VCaP (cell line): ENCODE data around the gene PRKD1.
"Not testable (repeated sequence)": the region's sequence is repeated elsewhere in the genome, so short reads cannot be mapped to it uniquely, and the experiment has no call there.

Experiments used
- H3K27ac ChIP-seq: fragments of 450-650 bp; 2 replicates; pipeline ENCODE4 v1.5.1; 2017
- CTCF ChIP-seq: fragments of 450-650 bp; conservative IDR thresholded peaks from 2 replicates; pipeline ENCODE4 v1.5.1; 2017; ENCODE audit warnings: mild to moderate bottlenecking, moderate library complexity

Gene PRKD1

GRCh38 chr14:29885988-29886387 is 41.7 kb downstream of the PRKD1 start:
- TF ChIP-seq CTCF, result no peak
- H3K27ac ChIP-seq, result no peak overlapping the region

- H3K27ac ChIP-seq, result no peak overlapping the region
- TF ChIP-seq CTCF, result no peak
Measured at GRCh38 chr14:29868000-29868399, 59.6 kb downstream of the PRKD1 start.

- no peak overlapping the region for H3K27ac ChIP-seq
- TF ChIP-seq CTCF, result no peak
Measured at GRCh38 chr14:29865299-29865698, 62.3 kb downstream of the PRKD1 start.

GRCh38 chr14:29861996-29862395 is 65.7 kb downstream of the PRKD1 start:
- no peak overlapping the region for H3K27ac ChIP-seq
- no peak for TF ChIP-seq CTCF

GRCh38 chr14:29858299-29858698 is 69.3 kb downstream of the PRKD1 start:
- H3K27ac ChIP-seq, result no peak overlapping the region
- no peak for TF ChIP-seq CTCF

- TF ChIP-seq CTCF, result no peak
- no peak overlapping the region for H3K27ac ChIP-seq
Measured at GRCh38 chr14:29857551-29857950, 70.1 kb downstream of the PRKD1 start.

GRCh38 chr14:29856516-29856915 is 71.1 kb downstream of the PRKD1 start:
- TF ChIP-seq CTCF, result no peak
- no peak overlapping the region for H3K27ac ChIP-seq

- H3K27ac ChIP-seq, result not testable (repeated sequence)
Measured at GRCh38 chr14:29853691-29854090, 74.0 kb downstream of the PRKD1 start.
